Neural cell (in vitro differentiated cells): ENCODE data around the gene WRNIP1. TPM values are rescaled to one million over a fixed set of nuclear protein-coding genes. Genes with fewer than 3 reads are reported as not detected.

Experiments used
- H2AFZ ChIP-seq: fragments of 200-600, 300-800 bp; sonication (generic), shearing (Covaris generic); 2 replicates; pipeline ENCODE4 v1.6.0; 2014; ENCODE audit warnings: low read depth, mild to moderate bottlenecking, antibody characterized with exemption, low read length, moderate library complexity
- H3F3A ChIP-seq: fragments of 200-600 bp; shearing (Covaris generic); 2 replicates; pipeline ENCODE4 v1.6.1; 2016; ENCODE audit warnings: mild to moderate bottlenecking, moderate library complexity, mixed read lengths, antibody characterized with exemption, low read length; ENCODE audit not compliant: insufficient read depth, poor library complexity, severe bottlenecking
- H3K27ac ChIP-seq: fragments of 200-600, 300-800 bp; sonication (generic), shearing (Covaris generic); 2 replicates; pipeline ENCODE4 v1.5.1; 2014; ENCODE audit warnings: mild to moderate bottlenecking, low read length, moderate library complexity
- H3K27me3 ChIP-seq: fragments of 300-800, 200-600 bp; sonication (generic), shearing (Covaris generic); 2 replicates; pipeline ENCODE4 v1.6.0; 2014; ENCODE audit warnings: mild to moderate bottlenecking, low read depth, low read length, moderate library complexity; ENCODE audit not compliant: insufficient read depth
- H3K36me3 ChIP-seq: fragments of 300-800, 200-600 bp; sonication (generic), shearing (Covaris generic); 2 replicates; pipeline ENCODE4 v1.5.1; 2014; ENCODE audit warnings: mild to moderate bottlenecking, antibody characterized with exemption, low read length, moderate library complexity; ENCODE audit not compliant: insufficient read depth
- H3K4me2 ChIP-seq: fragments of 300-800, 200-600 bp; sonication (generic), shearing (Covaris generic); 2 replicates; pipeline ENCODE4 v1.6.0; 2014; ENCODE audit warnings: mild to moderate bottlenecking, low read length
- H3K4me3 ChIP-seq: fragments of 300-800, 200-600 bp; sonication (generic), shearing (Covaris generic); 2 replicates; pipeline ENCODE4 v1.5.1; 2014; ENCODE audit warnings: mild to moderate bottlenecking, low read length, moderate library complexity
- H3K79me2 ChIP-seq: fragments of 200-600 bp; shearing (Covaris generic); replicated peaks from 2 replicates; pipeline ENCODE4 v1.6.0; 2014; ENCODE audit warnings: mild to moderate bottlenecking, low read length, moderate library complexity; ENCODE audit not compliant: insufficient read depth
- H3K9ac ChIP-seq: fragments of 300-800, 200-600 bp; sonication (generic), shearing (Covaris generic); 2 replicates; pipeline ENCODE4 v1.6.1; 2016; ENCODE audit warnings: mild to moderate bottlenecking, low read length, mixed read lengths
- H3K9me2 ChIP-seq: fragments of 200-600 bp; shearing (Covaris generic); 2 replicates; pipeline ENCODE4 v1.6.1; 2016; ENCODE audit warnings: mild to moderate bottlenecking, low read length, mixed read lengths; ENCODE audit not compliant: insufficient read depth
- H3K9me3 ChIP-seq: fragments of 200-600, 300-800 bp; sonication (generic), shearing (Covaris generic); 2 replicates; pipeline ENCODE4 v1.6.1; 2016; ENCODE audit warnings: mild to moderate bottlenecking, mixed run types, low read length, moderate library complexity, mixed read lengths
- H4K20me1 ChIP-seq: fragments of 200-600 bp; shearing (Covaris generic); 2 replicates; pipeline ENCODE4 v1.6.1; 2016; ENCODE audit warnings: mild to moderate bottlenecking, mixed run types; ENCODE audit not compliant: insufficient read depth
- EP300 ChIP-seq: fragments of 450-650 bp; conservative IDR thresholded peaks from 2 replicates; pipeline ENCODE4 v1.6.1; 2014; ENCODE audit warnings: antibody characterized with exemption, mild to moderate bottlenecking, moderate library complexity; ENCODE audit not compliant: poor library complexity, severe bottlenecking
- EZH2 ChIP-seq: fragments of 200-600, 300-800 bp; shearing (Covaris generic), sonication (generic); IDR thresholded peaks from 2 replicates; pipeline ENCODE4 v1.6.1; 2014; ENCODE audit warnings: antibody characterized with exemption, low read length, borderline replicate concordance, mild to moderate bottlenecking; ENCODE audit not compliant: insufficient read depth, poor library complexity, severe bottlenecking
- MXI1 ChIP-seq: fragments of 450-650 bp; conservative IDR thresholded peaks from 2 replicates; pipeline ENCODE4 v1.6.1; 2014; ENCODE audit warnings: antibody characterized with exemption, mild to moderate bottlenecking; ENCODE audit not compliant: poor library complexity, severe bottlenecking
- POLR2AphosphoS5 ChIP-seq: IDR thresholded peaks from 2 replicates; pipeline ENCODE4 v1.6.1; 2012
- RAD21 ChIP-seq: fragments of 450-650 bp; conservative IDR thresholded peaks from 2 replicates; pipeline ENCODE4 v1.6.1; 2014; ENCODE audit warnings: antibody characterized with exemption, mild to moderate bottlenecking, moderate library complexity
- SMC3 ChIP-seq: fragments of 450-650 bp; conservative IDR thresholded peaks from 2 replicates; pipeline ENCODE4 v1.6.1; 2014; ENCODE audit warnings: antibody characterized with exemption, mild to moderate bottlenecking, moderate library complexity; ENCODE audit not compliant: poor library complexity
- TAF1 ChIP-seq: IDR thresholded peaks from 2 replicates; pipeline ENCODE4 v1.6.1; 2012; ENCODE audit warnings: low read depth
- polyA plus RNA-seq: library from polyadenylated mRNA; depleted of rRNA; stranded (reverse); fragments of >200 nt; gene quantifications from 2 replicates; pipeline ENCODE4 v1.2.3, GENCODE V29; 2014
- TF ChIP-seq, protein P1 (sequence below): fragments of 450-650 bp; IDR thresholded peaks from 2 replicates; pipeline ENCODE4 v1.5.1; 2014; ENCODE audit warnings: antibody characterized with exemption, mild to moderate bottlenecking, moderate library complexity; ENCODE audit not compliant: poor library complexity, severe bottlenecking
- TF ChIP-seq, protein P2 (sequence below): IDR thresholded peaks from 2 replicates; pipeline ENCODE4 v1.6.1; 2012; ENCODE audit warnings: borderline replicate concordance

WRNIP1 gene
- polyA plus RNA-seq, 1 donor from 2014 or later, result 93.7 TPM

- Histone ChIP-seq H3K9ac (no peak overlapping the region), H2AFZ (no peak overlapping the region), H4K20me1 (no peaks in the 10 kb centered on the region), H3K27me3 (no peaks in the 10 kb centered on the region), H3K9me2 (no peaks in the 10 kb centered on the region), H3F3A (no peaks in the 10 kb centered on the region), H3K79me2 (no peaks in the 10 kb centered on the region), H3K27ac (no peak overlapping the region), H3K36me3 (no peaks in the 10 kb centered on the region), H3K4me2 (no peak overlapping the region), H3K4me3 (no peak overlapping the region), H3K9me3 (no peaks in the 10 kb centered on the region)
- TF ChIP-seq TAF1 (no peak), SMC3 (no peak), MXI1 (no peak), EP300 (no peak), RAD21 (no peak), POLR2AphosphoS5 (no peak), EZH2 (no peak)
- TF ChIP-seq, protein P1, sequence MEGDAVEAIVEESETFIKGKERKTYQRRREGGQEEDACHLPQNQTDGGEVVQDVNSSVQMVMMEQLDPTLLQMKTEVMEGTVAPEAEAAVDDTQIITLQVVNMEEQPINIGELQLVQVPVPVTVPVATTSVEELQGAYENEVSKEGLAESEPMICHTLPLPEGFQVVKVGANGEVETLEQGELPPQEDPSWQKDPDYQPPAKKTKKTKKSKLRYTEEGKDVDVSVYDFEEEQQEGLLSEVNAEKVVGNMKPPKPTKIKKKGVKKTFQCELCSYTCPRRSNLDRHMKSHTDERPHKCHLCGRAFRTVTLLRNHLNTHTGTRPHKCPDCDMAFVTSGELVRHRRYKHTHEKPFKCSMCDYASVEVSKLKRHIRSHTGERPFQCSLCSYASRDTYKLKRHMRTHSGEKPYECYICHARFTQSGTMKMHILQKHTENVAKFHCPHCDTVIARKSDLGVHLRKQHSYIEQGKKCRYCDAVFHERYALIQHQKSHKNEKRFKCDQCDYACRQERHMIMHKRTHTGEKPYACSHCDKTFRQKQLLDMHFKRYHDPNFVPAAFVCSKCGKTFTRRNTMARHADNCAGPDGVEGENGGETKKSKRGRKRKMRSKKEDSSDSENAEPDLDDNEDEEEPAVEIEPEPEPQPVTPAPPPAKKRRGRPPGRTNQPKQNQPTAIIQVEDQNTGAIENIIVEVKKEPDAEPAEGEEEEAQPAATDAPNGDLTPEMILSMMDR, result no peak
- TF ChIP-seq, protein P2, sequence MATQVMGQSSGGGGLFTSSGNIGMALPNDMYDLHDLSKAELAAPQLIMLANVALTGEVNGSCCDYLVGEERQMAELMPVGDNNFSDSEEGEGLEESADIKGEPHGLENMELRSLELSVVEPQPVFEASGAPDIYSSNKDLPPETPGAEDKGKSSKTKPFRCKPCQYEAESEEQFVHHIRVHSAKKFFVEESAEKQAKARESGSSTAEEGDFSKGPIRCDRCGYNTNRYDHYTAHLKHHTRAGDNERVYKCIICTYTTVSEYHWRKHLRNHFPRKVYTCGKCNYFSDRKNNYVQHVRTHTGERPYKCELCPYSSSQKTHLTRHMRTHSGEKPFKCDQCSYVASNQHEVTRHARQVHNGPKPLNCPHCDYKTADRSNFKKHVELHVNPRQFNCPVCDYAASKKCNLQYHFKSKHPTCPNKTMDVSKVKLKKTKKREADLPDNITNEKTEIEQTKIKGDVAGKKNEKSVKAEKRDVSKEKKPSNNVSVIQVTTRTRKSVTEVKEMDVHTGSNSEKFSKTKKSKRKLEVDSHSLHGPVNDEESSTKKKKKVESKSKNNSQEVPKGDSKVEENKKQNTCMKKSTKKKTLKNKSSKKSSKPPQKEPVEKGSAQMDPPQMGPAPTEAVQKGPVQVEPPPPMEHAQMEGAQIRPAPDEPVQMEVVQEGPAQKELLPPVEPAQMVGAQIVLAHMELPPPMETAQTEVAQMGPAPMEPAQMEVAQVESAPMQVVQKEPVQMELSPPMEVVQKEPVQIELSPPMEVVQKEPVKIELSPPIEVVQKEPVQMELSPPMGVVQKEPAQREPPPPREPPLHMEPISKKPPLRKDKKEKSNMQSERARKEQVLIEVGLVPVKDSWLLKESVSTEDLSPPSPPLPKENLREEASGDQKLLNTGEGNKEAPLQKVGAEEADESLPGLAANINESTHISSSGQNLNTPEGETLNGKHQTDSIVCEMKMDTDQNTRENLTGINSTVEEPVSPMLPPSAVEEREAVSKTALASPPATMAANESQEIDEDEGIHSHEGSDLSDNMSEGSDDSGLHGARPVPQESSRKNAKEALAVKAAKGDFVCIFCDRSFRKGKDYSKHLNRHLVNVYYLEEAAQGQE, result no peak
These were observed 19.9 kb upstream of the WRNIP1 start for GRCh38 chr6:2745246-2745645.

- no peaks in the 10 kb centered on the region for H3K36me3 ChIP-seq
- H4K20me1 ChIP-seq, result no peaks in the 10 kb centered on the region
- H2AFZ ChIP-seq, result no peak overlapping the region
- no peaks in the 10 kb centered on the region for H3K27me3 ChIP-seq
- H3K9me3 ChIP-seq, result no peaks in the 10 kb centered on the region
- H3F3A ChIP-seq, result no peaks in the 10 kb centered on the region
- no peaks in the 10 kb centered on the region for H3K9me2 ChIP-seq
- H3K4me2 ChIP-seq, result no peak overlapping the region
- H3K79me2 ChIP-seq, result no peaks in the 10 kb centered on the region
- H3K9ac ChIP-seq, result no peak overlapping the region
- H3K4me3 ChIP-seq, result no peak overlapping the region
- no peak overlapping the region for H3K27ac ChIP-seq
- TF ChIP-seq POLR2AphosphoS5, result no peak
- no peak for TF ChIP-seq SMC3
- TF ChIP-seq MXI1, result no peak
- TF ChIP-seq EP300, result no peak
- no peak for TF ChIP-seq TAF1
- no peak for TF ChIP-seq RAD21
- TF ChIP-seq, protein P1, result no peak
These were observed 18.6 kb upstream of the WRNIP1 start for GRCh38 chr6:2746557-2747061.
